ENCODE data around the gene GATAD2B. TPM values are rescaled to one million over a fixed set of nuclear protein-coding genes. Genes with fewer than 3 reads are reported as not detected.

Gene GATAD2B
- total and polyA plus RNA-seq, 7 donors, result 1.8 to 37.4 (median 16.4) TPM

DNA sequence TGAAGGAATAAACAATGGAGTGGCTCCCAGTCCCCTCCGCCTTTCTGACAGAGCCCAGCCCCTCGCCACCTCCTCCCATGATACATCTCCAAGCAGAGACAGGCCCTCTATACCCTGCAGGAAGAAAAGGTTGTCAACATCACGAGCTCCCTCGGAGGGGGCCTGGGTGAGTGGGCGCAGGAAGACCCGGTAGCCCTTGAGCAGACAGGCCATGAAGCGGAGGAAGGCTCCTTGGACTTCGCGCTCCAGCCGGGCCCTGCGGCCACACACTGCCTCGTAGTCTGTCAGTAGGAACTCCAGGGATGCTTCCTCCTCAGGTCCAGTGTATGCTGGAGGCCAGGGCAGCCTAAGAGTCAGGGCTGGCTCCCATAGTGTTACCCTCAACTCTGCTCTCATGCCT is 16.7 kb upstream of the GATAD2B start:
- no peaks in the 10 kb centered on the region for H3K9me3 ChIP-seq
- no peak overlapping the region for H3K27ac ChIP-seq
- peaks cover 23 to 93% (median 54%) of the 10 kb centered on the region in 4 donors for H3K36me3 ChIP-seq
- DNase-seq, result no peak
- 93 to 94% methylated on average over 12 of the region's 12 CpGs for WGBS, 2 donors
- TF ChIP-seq POLR2A (IDR thresholded peaks at IDR 0.05) (no peak), POLR2AphosphoS5 (IDR thresholded peaks at IDR 0.05) (no peak), EP300 (IDR thresholded peaks at IDR 0.05) (no peak)
- TF ChIP-seq, protein P1, sequence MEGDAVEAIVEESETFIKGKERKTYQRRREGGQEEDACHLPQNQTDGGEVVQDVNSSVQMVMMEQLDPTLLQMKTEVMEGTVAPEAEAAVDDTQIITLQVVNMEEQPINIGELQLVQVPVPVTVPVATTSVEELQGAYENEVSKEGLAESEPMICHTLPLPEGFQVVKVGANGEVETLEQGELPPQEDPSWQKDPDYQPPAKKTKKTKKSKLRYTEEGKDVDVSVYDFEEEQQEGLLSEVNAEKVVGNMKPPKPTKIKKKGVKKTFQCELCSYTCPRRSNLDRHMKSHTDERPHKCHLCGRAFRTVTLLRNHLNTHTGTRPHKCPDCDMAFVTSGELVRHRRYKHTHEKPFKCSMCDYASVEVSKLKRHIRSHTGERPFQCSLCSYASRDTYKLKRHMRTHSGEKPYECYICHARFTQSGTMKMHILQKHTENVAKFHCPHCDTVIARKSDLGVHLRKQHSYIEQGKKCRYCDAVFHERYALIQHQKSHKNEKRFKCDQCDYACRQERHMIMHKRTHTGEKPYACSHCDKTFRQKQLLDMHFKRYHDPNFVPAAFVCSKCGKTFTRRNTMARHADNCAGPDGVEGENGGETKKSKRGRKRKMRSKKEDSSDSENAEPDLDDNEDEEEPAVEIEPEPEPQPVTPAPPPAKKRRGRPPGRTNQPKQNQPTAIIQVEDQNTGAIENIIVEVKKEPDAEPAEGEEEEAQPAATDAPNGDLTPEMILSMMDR (IDR thresholded peaks at IDR 0.05), result no peak
- no peaks in the 10 kb centered on the region for H3K27me3 ChIP-seq
- peaks cover 0 to 10% (median 4%) of the 10 kb centered on the region in 4 donors for H3K4me1 ChIP-seq
- intact Hi-C loops (cut with DNase I), result no loop called here
- no peak overlapping the region for H3K4me3 ChIP-seq

DNA sequence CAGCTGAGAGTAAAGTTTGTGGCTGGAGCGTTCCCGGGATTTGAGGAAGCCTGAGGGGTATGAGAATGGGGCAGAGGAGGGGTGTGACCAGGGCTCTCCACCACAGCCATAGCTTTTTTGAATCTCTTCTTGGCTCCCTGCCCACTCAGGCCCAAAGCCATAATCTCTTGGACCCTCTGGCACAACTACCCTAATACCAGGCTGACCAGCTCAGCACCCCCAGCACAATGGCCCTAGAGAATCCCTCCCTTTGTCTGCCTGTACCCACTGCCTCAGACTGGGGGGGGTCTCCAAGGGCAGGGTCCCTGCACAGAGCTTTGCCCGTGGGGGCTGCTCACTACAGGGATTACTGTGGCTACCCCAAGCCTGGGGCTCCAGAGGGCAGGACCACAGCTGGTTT is 16.2 kb upstream of the GATAD2B start:
- Histone ChIP-seq H3K36me3 (peaks cover 28 to 97% (median 58%) of the 10 kb centered on the region in 4 donors), H3K4me3 (no peak overlapping the region), H3K9me3 (no peaks in the 10 kb centered on the region), H3K4me1 (peaks cover 0 to 5% (median 1%) of the 10 kb centered on the region in 4 donors), H3K27me3 (no peaks in the 10 kb centered on the region), H3K27ac (no peak overlapping the region)
- no peak for DNase-seq
- 89 to 94% methylated on average over 3 of the region's 3 CpGs for WGBS, 2 donors
- intact Hi-C loops (cut with DNase I), result no loop called here
- no peak for TF ChIP-seq POLR2A (IDR thresholded peaks at IDR 0.05)
- TF ChIP-seq, protein P1 (IDR thresholded peaks at IDR 0.05), result no peak
- no peak for TF ChIP-seq POLR2AphosphoS5 (IDR thresholded peaks at IDR 0.05)
- TF ChIP-seq EP300 (IDR thresholded peaks at IDR 0.05), result no peak

DNA sequence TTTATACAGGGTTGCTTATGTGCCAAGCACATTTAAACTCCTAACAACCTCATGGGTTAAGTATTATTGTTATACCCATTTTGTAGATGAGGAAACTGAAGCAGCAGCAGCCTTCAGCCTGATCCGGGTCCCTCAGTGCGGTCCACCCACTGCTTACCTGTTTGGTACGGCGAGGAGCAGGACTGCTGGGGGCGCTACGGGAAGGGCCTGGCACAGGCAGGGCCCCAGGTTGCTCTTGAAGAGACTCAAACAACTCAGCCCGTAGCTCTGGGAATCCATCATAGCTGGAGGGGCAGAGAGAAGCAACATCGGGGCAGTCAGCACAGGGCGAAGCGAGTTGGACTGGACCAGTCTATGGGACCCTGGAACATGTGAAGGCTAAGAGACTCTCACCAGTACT is 14.6 kb upstream of the GATAD2B start:
- H3K9me3 ChIP-seq, result no peaks in the 10 kb centered on the region
- no peaks in the 10 kb centered on the region for H3K4me1 ChIP-seq
- peaks cover 43 to 98% (median 70%) of the 10 kb centered on the region in 4 donors for H3K36me3 ChIP-seq
- no peak for TF ChIP-seq EP300 (IDR thresholded peaks at IDR 0.05)
- TF ChIP-seq POLR2A (IDR thresholded peaks at IDR 0.05), result no peak
- no peak for TF ChIP-seq POLR2AphosphoS5 (IDR thresholded peaks at IDR 0.05)
- TF ChIP-seq, protein P1 (IDR thresholded peaks at IDR 0.05), result no peak
- no peak for DNase-seq
- H3K4me3 ChIP-seq, result no peak overlapping the region
- no peak overlapping the region for H3K27ac ChIP-seq
- intact Hi-C loops (cut with DNase I), result no loop called here
- H3K27me3 ChIP-seq, result no peaks in the 10 kb centered on the region
- WGBS, 2 donors, result 96 to 98% methylated on average over 10 of the region's 10 CpGs

DNA sequence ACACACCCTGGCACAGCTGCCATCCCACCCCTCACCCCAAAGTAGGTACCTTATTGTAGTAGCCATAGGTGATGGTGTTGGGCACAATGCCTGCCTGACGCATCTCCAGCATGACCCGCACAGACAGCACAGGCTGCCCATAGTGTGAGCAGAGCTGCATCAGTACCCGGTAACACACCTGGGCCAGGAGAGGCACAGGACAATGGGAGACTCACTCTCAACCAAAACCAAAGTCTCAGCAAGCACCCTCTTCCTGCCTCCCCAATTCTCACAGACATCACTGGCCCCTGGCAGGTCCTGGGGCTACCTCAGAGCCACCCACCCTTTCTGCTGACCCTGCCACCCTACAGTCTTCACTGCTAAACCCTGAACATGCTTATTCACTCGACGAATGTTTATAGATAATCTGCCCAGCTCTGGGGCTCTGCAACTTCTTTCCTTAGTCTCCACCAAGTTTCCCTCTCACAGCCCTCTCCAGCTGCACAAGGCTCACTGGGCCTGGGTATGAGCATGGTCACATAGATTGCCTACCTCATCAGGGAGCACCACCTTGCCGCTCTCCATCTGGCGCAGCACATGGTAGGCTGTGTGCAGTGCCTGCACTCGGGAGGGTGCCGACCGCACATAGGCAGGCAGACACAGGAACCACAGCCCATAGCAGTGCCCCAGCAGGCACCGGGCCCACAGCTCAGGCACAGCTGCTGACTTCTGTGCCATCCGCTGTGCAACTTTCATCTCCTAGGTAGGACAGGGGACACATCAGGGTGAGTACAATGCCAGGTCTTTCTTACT is 13.4 kb upstream of the GATAD2B start:
- Histone ChIP-seq H3K27ac (no peak overlapping the region), H3K9me3 (no peaks in the 10 kb centered on the region), H3K4me3 (no peak overlapping the region), H3K36me3 (peaks cover 43 to 96% (median 70%) of the 10 kb centered on the region in 4 donors), H3K27me3 (no peaks in the 10 kb centered on the region), H3K4me1 (no peaks in the 10 kb centered on the region)
- intact Hi-C loops (cut with DNase I), result no loop called here
- WGBS, 2 donors, result 97% methylated on average over 12 of the region's 12 CpGs
- TF ChIP-seq POLR2A (IDR thresholded peaks at IDR 0.05) (no peak), EP300 (IDR thresholded peaks at IDR 0.05) (no peak), POLR2AphosphoS5 (IDR thresholded peaks at IDR 0.05) (no peak)
- TF ChIP-seq, protein P1 (IDR thresholded peaks at IDR 0.05), result no peak
- DNase-seq, result peak; percentile 29
